Left colon (tissue), 2 donors: ENCODE data around the gene FAM20B. TPM values are rescaled to one million over a fixed set of nuclear protein-coding genes. Genes with fewer than 3 reads are reported as not detected.
"Not testable (repeated sequence)": the region's sequence is repeated elsewhere in the genome, so short reads cannot be mapped to it uniquely, and the experiment has no call there.

Source experiments
- ATAC-seq: fragments of 200-7000 bp; cut with Tn5 transposase; one replicate; pipeline ENCODE4 v1.9.1; 2020; ENCODE audit warnings: mild to moderate bottlenecking, moderate library complexity
- DNase-seq, 2 donors: peaks; one replicate each; pipeline ENCODE4 v3.0.0-alpha.2; 2020
- intact Hi-C, 2 donors: fragments of 100-400 bp; cut with DNase I in 1 of 2; cut with micrococcal nuclease in 1 of 2; formaldehyde crosslinking; loops; one replicate each; pipeline versions ENCODE4 v1.11.2 to v1.14.0; 2022; cut with DNase I, micrococcal nuclease
- total RNA-seq, 2 donors: library from RNA; stranded (reverse); fragmentation: NEBNext Ultra II Directional; extraction: Animal tissue kit (Norgen Biotek cat#: 25700); gene quantifications; one replicate each; pipeline ENCODE4 v1.2.1, GENCODE V29; 2021
- donor health status: DM: no; HTN: no; CAD: no.
- donor health status: DM: yes; HTN: yes; CAD: no.

Gene FAM20B
- total RNA-seq, 2 donors from 2014 or later: 32.6 to 36.5 TPM

GRCh38 chr1:179017383-179018326 lies 8.0 kb upstream of the FAM20B start:
- intact Hi-C loops: no loop called here
- peak; percentile 81 for ATAC-seq
- peak in 1 of 2 donors; percentile 57 for DNase-seq

DNA sequence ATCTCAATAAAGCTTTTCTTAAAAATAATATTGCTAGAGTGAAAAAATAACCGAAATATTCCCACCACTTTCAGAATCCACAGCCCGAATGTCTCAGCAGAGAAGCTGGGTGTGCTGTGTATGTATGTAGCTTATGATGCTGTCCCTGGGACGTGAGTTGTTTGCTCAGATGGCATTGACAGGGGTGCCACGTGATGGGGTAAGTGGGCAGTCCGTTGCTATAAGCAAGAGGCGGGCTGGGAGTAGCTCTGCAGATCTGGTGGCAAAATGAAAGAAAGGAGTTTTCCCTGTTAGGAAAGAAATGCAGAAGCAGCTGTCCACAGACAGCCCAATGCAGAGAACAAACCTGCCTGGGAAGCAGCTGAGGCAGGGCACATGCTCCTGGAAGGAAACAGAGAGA lies 3.8 kb upstream of the FAM20B start:
- DNase-seq (no peak), ATAC-seq (no peak)
- intact Hi-C loops: no loop called here

DNA sequence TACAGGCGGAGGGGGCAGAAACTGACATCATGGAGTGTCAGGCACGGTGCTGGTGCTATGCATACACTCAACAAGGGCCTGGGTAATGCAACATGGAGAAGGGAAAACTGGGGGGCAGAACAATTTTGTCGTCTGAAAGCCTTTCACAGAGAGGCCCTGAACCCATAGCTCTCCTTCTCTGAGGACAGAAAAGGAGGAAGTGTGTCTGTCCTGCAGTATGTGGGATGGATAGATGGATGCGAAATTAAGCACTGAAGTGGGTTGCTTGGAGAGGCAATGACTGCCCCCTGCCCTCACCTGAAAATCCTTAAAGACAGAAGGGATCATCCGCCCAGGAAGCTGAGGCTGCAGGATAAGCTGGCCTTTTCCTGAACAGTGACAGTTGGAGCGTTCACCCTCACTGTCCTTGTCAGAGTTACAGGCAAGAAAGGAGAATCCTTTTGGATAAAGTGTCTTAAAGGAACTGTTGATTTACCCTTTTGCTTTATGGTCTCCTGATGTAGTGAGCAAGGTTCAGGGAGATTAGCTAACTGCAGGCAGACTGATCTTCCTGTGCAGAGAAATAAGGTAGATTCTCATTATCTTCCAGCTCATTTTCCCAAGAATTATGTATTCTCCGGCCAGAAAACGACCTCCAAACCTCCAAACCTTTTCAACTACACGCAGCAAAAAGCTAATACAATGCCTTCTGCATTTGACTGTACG lies 1.6 kb upstream of the FAM20B start:
- DNase-seq: no peak
- intact Hi-C loops: no loop called here
- peak; percentile 23 for ATAC-seq

- DNase-seq (peak; percentile 80 to 88), ATAC-seq (peak; percentile 83)
- intact Hi-C loops: no loop called here
Observed at GRCh38 chr1:179025975-179026812, 500 bp downstream of the FAM20B start.

DNA sequence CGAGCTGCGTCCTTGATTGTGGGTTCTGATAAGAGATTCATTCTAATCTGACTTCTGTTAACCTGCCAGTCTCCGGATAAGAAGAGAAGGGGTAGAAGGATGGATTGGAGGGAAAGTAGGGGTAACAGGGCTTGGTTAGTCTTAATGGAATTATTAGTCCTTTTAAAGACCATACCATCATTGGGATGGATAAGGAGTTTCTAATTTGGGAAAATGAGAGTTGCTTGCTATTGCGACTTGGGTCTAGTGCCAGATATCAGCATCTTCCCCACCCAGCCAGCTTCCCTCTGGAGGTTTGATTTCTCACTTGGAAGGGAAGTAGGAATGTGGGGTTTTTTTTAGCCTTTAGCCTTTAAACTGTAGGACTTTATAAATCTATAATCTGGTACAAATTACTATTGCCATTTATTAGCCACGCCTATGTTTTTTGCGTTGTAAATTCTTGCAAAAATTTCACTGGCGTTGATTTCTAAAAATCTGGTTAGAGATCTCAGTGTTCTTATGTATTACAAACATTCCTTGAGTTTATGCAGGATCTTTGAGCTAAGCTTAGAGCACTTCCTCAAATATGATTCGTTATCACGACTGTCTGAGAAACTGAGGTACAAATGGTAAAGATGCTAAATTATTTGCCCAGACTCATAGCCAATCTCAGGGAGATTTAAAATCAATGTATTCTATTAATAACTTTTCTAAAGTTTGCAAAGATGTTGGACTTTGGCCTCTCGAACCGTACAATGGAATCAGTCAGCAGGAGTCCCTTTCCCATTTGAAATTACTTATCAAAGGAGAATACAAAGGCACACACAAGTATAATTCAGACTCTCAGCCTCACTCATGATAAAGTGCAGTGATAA lies 1.3 kb downstream of the FAM20B start:
- DNase-seq: no peak
- intact Hi-C loops: no loop called here
- no peak for ATAC-seq

DNA sequence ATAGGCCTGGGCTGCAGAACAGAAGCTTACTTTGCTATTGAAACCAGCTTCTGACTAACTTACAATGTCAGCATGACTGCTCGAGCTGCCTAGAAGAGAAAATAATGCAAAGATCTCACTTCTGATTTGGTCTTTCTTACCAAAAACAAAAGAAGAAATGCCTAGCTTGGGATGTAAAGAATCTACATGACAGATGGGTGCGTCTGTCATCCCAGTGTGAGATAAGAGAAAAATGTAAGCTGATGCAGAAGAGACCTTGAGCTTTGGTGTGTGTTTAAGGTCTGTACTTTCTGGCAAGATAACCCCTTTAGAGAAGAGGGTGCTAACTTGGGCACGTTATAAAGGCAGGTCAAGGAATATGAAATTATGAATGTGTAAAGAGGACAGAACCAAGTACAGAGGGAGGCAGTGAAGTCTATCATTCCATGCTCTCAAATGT lies 3.6 kb downstream of the FAM20B start:
- intact Hi-C loops: no loop called here
- ATAC-seq (no peak), DNase-seq (no peak)

GRCh38 chr1:179030130-179030529 lies 4.4 kb downstream of the FAM20B start:
- no peak for ATAC-seq
- no peak for DNase-seq
- intact Hi-C loops: no loop called here

- ATAC-seq: no peak
Observed at GRCh38 chr1:179030683-179031082, 5.0 kb downstream of the FAM20B start.

GRCh38 chr1:179031284-179031683 lies 5.6 kb downstream of the FAM20B start:
- intact Hi-C loops: no loop called here
- no peak for DNase-seq

More at GRCh38 chr1:179030683-179031082, 5.0 kb downstream of the FAM20B start:
- intact Hi-C loops: no loop called here
- no peak for DNase-seq

GRCh38 chr1:179031855-179032513 lies 6.3 kb downstream of the FAM20B start:
- ATAC-seq (no peak), DNase-seq (no peak)
- intact Hi-C loops: no loop called here

More at GRCh38 chr1:179031284-179031683, 5.6 kb downstream of the FAM20B start:
- ATAC-seq: no peak

- no peak for DNase-seq
- peak; percentile 58 for ATAC-seq
- intact Hi-C loops: no loop called here
Observed at GRCh38 chr1:179034720-179035119, 9.0 kb downstream of the FAM20B start.

DNA sequence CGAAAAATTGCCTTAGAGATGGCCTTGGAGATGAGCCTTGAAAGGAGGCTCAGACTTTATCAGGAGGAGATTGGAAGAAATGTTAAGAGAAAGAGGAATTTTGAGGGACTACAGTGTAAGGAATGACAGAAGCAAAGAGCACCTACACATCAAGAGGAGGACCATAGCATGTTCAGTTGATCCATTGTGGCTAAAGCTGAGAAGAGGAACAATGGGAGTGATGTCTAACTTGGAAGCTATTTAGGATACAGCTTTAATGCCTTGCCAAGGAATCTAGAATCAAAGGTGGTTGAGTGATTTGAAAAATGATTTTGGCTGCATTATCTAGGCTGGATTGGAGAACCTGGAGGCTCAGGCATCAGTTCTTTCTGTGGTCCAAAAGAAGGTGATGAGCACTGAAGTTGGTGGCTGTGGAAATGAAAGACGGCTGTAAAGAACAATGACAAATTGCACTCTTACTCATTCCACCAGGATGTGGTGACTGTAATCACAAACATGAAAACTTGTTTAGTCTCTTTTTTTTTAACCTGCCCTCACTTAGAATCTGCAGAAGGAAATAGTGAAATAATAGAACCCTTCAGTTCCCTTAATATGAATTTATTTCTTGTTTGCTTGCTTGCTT lies 11.3 kb downstream of the FAM20B start:
- intact Hi-C loops: no loop called here
- ATAC-seq: peak; percentile 16

GRCh38 chr1:179038528-179039281 lies 13.0 kb downstream of the FAM20B start:
- ATAC-seq: no peak
- intact Hi-C loops: no loop called here
- DNase-seq: no peak

More for the DNA sequence above, 11.3 kb downstream of the FAM20B start:
- DNase-seq: no peak

DNA sequence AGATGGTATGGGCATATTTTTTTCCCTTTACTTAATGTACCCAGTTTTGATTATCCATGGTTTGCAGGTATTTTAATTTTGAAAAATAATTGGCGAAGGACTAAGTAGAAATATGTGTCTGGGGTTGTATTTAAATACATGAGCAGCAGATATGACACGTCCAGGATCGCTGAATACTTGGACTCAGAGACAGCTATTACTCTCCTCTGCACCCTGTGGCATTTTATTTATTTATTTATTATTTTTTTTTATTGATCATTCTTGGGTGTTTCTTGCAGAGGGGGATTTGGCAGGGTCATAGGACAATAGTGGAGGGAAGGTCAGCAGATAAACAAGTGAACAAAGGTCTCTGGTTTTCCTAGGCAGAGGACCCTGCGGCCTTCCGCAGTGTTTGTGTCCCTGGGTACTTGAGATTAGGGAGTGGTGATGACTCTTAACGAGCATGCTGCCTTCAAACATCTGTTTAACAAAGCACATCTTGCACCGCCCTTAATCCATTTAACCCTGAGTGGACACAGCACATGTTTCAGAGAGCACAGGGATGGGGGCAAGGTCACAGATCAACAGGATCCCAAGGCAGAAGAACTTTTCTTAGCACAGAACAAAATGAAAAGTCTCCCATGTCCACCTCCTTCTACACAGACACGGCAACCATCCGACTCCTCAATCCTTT lies 13.9 kb downstream of the FAM20B start:
- ATAC-seq: not testable (repeated sequence)

GRCh38 chr1:179040175-179040551 lies 14.5 kb downstream of the FAM20B start:
- intact Hi-C loops, DNase-seq, ATAC-seq: not testable (repeated sequence)

More for the DNA sequence above, 13.9 kb downstream of the FAM20B start:
- intact Hi-C loops, DNase-seq: not testable (repeated sequence)

- intact Hi-C loops: no loop called here
- no peak for ATAC-seq
- DNase-seq: no peak
Observed at GRCh38 chr1:179042087-179042486, 16.4 kb downstream of the FAM20B start.
